Keratinocyte (primary cell): ENCODE results near the gene OGDH.

ENCODE experiments used
- CTCF ChIP-seq, 3 experiments: IDR thresholded peaks in 1 of 3; conservative IDR thresholded peaks in 1 of 3; optimal IDR thresholded peaks in 1 of 3; 2 replicates in 2 of 3; 3 replicates in 1 of 3; pipeline versions ENCODE3 to v1.5.1; 2011; ENCODE audit warnings: low read length in 3 of 3, mild to moderate bottlenecking in 3 of 3, moderate library complexity in 2 of 3, control low read depth in 1 of 3, inconsistent platforms in 1 of 3; ENCODE audit not compliant: insufficient read depth in 2 of 3; ENCODE audit errors: extremely low read depth in 1 of 3
- EZH2 ChIP-seq: IDR thresholded peaks from one replicate; pipeline ENCODE4 v1.6.1; 2012; ENCODE audit warnings: inconsistent platforms, mild to moderate bottlenecking, low read length, moderate library complexity

- TF ChIP-seq CTCF (optimal IDR thresholded peaks at IDR 0.05 in 1 of 3, IDR thresholded peaks at IDR 0.05 in 1 of 3, conservative IDR thresholded peaks at IDR 0.05 in 1 of 3; ENCODE audit: extremely low read depth in 1 of 3, insufficient read depth in 2 of 3, low read length in 3 of 3) (no peak), EZH2 (no peak)
Measured at GRCh38 chr7:44583146-44583865, 23.1 kb upstream of the OGDH start.
